SK-N-SH (cell line): ENCODE data around the gene CHSY1.

ENCODE experiments used
- EZH2phosphoT487 ChIP-seq: fragments of 200-600 bp; sonication (generic); IDR thresholded peaks from 2 replicates; pipeline ENCODE4 v1.6.1; 2017; ENCODE audit warnings: low read depth, mixed run types, mild to moderate bottlenecking, antibody characterized with exemption, moderate library complexity, borderline replicate concordance
- FOXJ3 ChIP-seq: sonication (generic); formaldehyde crosslinking; IDR thresholded peaks from 2 replicates; pipeline ENCODE4 v1.5.1; 2020; ENCODE audit warnings: mild to moderate bottlenecking, missing genetic modification reagents
- GABPA ChIP-seq: IDR thresholded peaks from 2 replicates; pipeline ENCODE4 v1.4.0; 2012; ENCODE audit warnings: low read depth, mild to moderate bottlenecking
- JUND ChIP-seq: IDR thresholded peaks from 2 replicates; pipeline ENCODE4 v1.4.0; 2012
- MAX ChIP-seq: IDR thresholded peaks from 2 replicates; pipeline ENCODE4 v1.4.0; 2012; ENCODE audit warnings: low read depth
- NFIC ChIP-seq: IDR thresholded peaks from 2 replicates; pipeline ENCODE4 v1.4.0; 2012; ENCODE audit warnings: borderline replicate concordance
- REST ChIP-seq: IDR thresholded peaks from 2 replicates; pipeline ENCODE4 v1.6.1; 2012; ENCODE audit warnings: mild to moderate bottlenecking, low read depth, low read length, moderate library complexity
- RFX5 ChIP-seq: IDR thresholded peaks from 2 replicates; pipeline ENCODE4 v1.6.1; 2012; ENCODE audit warnings: mild to moderate bottlenecking, improper control_type of control experiment, low read length
- TAF1 ChIP-seq: IDR thresholded peaks from 2 replicates; pipeline ENCODE4 v1.6.1; 2012; ENCODE audit warnings: low read depth, mild to moderate bottlenecking, low read length, moderate library complexity, borderline replicate concordance
- TEAD4 ChIP-seq: IDR thresholded peaks from 2 replicates; pipeline ENCODE4 v1.4.0; 2012; ENCODE audit warnings: mild to moderate bottlenecking, borderline replicate concordance; ENCODE audit not compliant: insufficient read depth
- TF ChIP-seq, protein P1 (sequence below): fragments of 200-600 bp; sonication (generic); IDR thresholded peaks from 2 replicates; pipeline ENCODE4 v1.6.1; 2017; ENCODE audit warnings: antibody characterized with exemption, mild to moderate bottlenecking, moderate library complexity

- TF ChIP-seq REST: no peak
- TF ChIP-seq JUND: no peak
- TF ChIP-seq, protein P1, sequence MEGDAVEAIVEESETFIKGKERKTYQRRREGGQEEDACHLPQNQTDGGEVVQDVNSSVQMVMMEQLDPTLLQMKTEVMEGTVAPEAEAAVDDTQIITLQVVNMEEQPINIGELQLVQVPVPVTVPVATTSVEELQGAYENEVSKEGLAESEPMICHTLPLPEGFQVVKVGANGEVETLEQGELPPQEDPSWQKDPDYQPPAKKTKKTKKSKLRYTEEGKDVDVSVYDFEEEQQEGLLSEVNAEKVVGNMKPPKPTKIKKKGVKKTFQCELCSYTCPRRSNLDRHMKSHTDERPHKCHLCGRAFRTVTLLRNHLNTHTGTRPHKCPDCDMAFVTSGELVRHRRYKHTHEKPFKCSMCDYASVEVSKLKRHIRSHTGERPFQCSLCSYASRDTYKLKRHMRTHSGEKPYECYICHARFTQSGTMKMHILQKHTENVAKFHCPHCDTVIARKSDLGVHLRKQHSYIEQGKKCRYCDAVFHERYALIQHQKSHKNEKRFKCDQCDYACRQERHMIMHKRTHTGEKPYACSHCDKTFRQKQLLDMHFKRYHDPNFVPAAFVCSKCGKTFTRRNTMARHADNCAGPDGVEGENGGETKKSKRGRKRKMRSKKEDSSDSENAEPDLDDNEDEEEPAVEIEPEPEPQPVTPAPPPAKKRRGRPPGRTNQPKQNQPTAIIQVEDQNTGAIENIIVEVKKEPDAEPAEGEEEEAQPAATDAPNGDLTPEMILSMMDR: no peak
- no peak for TF ChIP-seq NFIC
- no peak for TF ChIP-seq TAF1
- no peak for TF ChIP-seq EZH2phosphoT487
- TF ChIP-seq FOXJ3 (CRISPR knock-in tag): no peak
- no peak for TF ChIP-seq MAX
- TF ChIP-seq TEAD4: no peak
- TF ChIP-seq GABPA: no peak
- TF ChIP-seq RFX5: no peak
These were observed 7.6 kb downstream of the CHSY1 start for GRCh38 chr15:101244036-101244781.
